HG03457 (cell line): Measurements from ENCODE around the gene PJA1.

ENCODE experiments used
- ATAC-seq: cut with Tn5 transposase; IDR thresholded peaks from one replicate; pipeline ENCODE4 v1.9.1; 2021; ENCODE audit warnings: moderate number of reproducible peaks; ENCODE audit not compliant: unreplicated experiment

The PJA1 gene

DNA sequence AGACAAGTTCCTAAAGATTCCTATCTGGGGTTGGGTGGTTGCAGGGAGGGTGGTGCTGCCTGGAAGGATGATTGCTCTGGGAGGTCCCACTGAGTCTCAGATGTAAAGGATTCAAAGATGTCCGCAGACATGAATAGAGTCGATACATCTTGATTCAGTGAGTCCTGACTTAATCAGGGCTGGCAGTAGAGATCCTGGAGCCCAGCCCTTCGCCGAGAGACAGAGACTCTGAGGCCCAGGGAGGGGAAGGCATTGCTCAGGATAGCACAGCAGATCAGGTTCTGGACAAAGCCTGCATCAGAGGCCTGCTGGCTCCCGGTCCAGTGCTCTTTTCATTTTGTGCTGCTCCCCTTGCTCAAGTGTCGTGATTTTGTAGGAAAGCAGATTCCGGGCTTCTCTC lies 21.7 kb downstream of the PJA1 start:
- no peak for ATAC-seq

DNA sequence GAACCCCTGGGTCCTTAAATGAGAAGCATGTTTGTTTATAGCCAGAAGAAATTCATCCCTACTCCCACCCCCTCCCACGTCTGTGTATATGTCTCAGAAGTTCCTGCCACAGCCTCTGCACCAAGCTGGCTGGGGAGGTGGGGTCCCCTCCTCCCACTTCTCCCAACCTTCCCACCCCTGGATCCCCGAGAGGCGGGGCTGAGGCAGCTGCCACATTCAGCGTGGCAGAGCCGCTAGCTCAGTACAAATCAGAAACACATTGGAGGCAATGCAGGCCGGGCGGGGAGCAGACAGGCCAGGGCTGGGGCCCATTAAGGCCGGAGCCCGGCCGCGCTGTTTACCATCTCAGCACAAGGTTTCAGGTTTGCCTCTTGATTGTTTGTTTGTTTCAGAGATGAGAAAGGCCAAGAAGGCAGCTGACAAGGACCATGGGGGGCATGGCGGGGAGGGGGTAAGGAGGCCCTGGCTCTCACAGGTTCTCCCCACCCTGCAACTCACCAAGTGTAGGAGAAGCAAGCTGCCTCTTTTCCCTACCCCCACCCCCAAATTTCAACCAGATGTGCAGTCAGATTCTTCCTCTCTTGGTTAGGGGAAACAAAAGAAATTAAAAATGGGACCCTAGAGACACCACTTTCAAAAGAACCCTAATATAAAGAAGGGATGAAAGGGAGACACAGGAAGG lies 22.3 kb downstream of the PJA1 start:
- no peak for ATAC-seq

DNA sequence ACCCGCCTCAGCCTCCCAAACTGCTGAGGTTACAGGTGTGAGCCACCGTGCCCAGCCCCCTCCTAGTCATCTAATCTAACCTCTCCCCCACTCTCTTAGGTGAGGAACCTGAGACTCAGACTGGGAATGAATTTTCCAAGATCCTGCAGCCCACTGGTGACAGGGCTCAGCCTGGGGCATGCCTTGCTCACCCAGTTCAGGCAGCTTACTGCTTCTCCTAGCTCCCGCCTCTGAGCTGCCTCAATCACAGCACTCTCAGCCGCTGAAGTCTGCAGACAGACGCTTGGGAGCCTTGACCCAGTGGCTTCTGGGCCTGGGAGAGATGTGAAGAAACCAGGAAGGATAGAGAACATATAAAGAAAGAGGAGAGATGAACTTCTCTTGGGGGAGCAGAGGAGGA lies 24.4 kb downstream of the PJA1 start:
- no peak for ATAC-seq

DNA sequence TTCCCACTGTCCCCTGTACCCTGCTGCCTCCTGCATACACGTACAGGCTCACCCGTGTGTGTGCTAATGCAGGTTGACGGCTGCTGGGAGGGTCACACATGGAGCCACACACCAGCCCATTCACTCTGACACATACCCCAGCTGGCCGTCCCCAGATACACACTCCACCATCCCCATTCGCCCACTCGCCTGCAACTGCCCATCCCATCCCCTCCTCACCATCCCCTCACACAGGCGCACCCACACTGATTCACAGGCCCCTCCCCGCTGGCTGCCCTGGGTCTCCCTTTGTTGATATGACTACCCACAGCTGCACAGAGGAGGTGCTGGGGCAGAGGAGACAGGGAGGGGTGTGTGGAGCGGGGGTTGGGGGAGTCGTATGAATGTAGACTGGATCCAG lies 25.7 kb downstream of the PJA1 start:
- no peak for ATAC-seq

DNA sequence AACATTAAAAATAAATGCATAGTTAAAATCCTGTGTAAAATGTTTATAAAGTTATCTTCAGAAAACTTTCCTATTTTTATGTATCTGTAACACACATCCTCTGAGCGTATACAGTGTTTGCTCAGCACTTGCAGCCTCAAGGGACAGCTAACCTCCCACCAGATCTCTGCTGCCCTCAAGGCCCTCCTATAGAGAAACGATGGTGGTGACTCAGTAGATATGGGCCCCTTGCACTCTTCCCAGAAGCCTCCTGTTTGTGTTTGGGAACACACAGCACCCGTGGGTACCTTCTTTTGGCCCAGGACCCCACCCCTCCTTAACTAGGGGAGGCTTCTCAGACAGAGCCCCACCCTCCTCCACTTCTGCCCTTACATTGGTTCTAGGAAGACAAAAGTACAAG lies 26.7 kb downstream of the PJA1 start:
- no peak for ATAC-seq

DNA sequence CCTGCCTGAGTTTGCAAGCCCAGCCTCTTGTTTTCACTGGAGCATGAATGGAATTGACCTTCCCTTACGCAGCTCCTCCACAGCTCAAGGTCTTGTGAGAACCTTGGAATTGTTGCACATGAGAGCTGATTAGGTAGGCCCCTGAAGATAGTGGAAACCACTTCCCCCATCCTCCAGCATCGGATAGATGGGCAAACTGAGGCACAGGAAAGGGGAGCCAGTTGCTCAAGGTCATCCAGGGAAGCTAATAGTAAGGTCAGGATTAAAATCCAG lies 27.2 kb downstream of the PJA1 start:
- no peak for ATAC-seq

DNA sequence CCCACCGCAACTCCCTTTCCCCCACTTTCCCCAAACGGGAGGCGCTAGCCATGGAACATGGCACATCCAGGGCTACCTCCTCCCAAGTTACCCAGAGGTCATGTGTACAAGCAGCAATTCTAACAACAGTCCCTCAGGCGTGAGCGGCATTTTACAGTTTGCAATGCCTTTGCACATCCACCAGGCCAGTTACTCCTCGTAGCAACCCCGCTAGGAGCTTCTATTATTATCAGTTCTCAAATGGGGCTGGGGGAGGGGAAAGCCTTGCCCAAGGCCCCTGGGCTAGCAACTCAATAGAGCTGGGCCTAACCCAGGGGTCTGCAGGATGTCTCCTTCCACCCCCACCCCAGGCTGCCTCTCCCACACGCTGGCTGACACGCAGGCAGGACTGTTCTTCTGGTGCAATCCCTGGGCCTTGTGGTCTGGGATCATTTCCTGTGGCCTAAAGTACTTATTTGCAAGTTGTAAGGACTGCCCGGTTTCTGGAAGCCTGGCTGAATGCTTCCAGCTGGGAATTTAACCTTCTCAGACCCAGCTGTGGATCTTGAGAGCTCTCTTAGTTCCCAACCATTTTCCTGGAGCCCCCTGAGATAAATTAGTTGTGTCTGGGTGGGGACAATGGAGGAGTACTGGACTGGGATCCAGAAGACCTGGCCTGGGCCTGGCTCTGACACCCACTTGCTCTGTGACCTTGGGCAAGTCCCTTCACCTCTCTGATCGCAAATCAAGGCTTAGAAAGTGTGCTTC lies 27.7 kb downstream of the PJA1 start:
- ATAC-seq: no peak

DNA sequence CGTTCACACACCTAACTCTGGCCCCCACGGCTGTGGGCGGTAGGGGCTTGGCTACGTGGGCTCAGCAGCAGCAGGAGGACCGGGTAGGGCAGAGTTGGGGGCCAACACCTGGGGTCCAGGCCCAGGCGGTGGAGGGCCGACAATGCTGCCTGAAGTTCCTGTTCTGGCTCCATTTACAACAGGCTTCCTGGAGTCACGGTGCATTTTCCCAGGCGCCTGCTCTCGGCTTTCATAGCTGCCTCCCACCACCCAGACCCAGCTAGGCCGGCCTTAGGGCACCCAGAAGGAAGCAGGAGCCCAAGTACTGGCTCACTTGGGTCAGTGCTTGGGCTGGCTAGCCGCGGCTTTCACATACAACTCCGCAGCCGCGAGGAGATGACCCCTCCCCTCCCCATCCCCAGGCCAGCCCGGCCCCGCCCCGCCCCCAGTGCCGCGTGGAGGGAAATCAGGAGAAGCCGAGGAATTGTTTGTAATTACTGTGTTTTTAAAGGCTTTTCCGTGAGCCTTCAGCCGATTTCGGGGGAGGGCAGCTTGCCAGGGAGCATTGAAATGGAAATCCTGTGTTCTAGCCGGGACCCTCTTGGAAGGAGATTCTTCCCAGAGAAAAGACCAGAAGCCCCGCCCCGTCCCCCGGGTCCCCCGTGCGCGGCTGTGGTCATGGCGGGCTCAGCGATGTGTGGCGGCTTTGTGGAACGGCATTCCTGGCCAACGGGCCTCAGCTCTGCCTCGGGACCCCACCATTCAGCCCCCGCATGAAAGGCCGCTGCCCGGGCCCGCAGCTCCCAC lies 28.5 kb downstream of the PJA1 start:
- ATAC-seq: no peak

DNA sequence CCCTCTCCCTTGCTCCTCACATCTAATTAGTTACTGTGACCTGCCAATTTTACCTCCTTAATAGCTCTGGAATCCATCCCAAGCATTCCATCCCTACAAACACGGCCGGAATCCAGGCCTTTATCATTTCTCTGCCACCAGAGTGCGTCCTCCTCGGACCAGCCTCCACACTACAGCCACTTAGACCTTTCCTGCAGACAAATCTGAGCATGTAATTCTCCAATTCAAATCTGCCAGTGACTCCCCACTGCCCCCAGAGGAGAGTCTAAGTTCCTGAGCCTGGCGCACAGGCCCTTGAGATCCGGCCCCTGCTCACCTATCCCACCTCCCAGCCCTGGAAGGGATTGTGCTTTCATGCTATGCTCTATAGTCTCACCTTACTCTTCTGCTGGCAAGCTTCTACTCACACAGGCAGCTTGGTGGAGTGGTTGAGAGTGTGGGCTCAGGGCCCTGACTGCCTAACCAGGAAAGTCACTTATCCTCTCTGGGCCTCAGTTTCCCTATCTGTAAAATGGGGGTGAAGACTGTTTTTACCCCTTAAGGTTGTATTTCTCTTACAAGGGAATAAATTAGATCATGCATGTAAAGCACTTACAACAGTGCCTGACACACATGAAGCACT lies 31.2 kb downstream of the PJA1 start:
- ATAC-seq: no peak

DNA sequence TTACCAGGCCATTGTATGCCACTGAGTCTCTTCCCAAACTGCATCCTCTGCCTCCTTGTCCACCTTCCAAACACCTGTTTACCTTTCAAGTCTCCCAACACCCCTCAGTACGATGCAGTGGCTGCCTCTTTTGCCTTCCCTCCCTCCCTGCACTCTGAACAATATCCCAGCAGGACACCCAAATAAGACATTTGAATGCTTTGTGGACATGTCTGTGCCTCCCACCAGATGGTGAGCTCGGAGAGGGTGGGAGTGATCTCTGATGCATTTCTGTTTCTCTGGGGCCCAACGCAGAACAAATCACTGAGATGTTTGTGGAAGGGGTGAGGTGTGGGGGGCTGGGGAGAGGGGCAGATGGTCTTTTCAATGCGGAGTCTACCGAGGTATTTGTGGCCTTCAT lies 33.4 kb downstream of the PJA1 start:
- ATAC-seq: no peak

DNA sequence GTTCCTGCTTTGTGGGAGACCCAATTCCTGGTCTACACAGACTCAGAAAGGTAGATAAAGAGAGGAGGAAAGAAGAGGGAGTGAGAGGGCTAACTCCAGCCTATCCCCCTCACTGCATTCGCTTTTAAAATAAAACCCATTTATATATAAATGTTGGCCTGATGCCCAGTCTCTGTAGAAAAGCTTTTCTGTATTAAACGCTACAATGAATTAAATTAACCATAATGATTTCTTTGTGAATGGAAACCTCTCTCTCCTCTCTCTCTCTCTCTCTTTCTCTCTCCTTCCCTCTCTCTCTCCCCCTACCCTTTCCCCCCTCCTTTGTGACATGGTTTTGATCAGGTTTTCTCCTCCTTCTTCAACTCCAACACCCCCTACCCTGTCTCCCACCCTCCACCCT lies 34.8 kb downstream of the PJA1 start:
- ATAC-seq: no peak

DNA sequence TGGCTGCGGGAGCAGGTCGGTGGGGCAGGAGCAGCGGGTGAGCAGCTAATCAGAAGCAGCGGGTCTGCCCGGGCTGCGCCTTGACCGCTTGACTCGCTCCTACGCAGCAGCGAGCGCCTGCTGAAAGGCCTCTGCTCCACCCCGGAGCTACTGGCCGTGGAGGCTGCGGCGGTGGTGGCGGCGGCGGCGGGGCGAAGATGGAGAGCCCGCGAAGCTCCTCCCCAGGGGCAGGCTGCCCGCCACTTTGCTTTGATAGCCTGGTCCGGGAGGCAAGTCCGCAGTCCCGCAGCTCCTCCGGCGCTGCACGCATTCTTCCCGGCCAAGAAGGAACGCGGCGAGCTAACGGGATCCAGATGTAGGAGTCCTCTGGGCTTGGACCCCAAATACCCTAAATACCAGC lies 36.7 kb downstream of the PJA1 start:
- no peak for ATAC-seq

DNA sequence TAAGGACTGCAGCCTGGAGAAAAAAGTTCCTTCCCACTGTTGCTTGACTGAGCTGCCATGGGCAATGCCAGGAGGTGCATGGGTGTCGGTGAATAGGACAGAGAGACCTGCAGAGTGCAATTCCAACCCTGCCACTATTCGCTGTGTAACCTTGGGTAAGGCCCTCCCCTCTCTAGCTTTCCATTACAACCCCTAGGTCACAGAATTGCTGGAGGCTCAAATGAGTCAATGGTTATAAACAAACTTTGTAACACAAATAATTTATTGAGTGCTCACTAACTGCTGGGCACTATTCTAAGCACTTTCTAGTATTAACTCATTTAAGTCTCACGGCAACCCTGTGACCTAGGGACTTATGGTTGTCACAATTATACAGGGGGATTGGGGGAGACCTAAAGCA lies 37.8 kb downstream of the PJA1 start:
- ATAC-seq: no peak

DNA sequence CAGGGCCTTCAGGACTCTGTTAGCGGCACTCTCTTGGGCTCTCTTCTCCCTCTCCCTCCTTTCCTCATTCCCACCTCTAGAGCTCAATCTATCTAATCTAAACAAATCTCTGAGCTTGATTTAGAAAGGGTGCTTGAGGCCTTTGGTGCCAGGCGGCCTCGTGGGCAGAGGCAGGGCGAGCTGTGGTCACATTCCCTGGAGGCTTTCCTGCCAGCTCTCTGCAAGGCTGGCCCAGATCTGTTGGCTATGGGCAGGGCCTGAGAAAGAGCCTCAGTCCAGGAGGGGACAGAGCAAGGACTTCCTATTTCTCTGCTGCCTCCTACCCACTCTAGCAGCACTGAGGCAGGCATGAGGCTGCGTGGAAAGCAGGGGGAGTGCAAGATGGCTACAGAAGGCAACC lies 38.6 kb downstream of the PJA1 start:
- no peak for ATAC-seq

DNA sequence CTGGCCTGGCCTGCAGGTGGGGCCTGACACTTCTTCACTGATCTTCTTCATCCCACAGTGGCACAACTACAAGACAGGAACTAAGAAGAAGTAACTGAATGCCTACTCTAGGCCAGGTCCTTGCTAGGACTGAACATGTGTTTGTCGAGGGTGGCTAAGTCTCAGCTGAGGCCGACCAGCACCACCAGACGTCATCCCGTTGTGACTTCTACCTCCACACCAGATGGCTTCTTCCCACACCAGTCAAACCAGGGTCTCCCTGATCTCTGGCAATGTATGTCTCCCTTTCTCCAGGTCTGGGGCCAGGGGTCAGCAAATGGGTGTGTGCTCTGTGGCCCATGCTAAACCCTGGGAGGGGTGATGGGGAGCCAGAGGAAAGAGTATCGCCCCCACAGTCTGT lies 40.2 kb downstream of the PJA1 start:
- ATAC-seq: no peak

DNA sequence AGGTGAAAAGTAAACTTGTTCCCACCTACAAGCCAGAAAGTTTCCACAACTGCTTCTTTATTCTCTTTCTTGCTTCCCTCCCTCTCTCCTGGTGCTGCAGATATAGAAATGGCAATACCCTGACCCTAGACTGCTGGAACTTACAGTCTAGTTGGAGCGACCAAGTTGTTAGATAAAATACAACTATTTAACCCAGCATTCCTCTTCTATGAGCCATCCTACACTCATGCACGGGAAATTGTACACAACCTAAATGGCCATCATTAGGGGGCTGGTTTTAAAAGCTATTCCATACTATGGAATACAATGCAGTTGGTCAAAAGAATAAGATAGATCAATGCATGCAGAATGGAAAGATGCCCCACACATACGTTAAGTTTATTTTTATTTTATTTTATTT lies 41.1 kb downstream of the PJA1 start:
- ATAC-seq: no peak

DNA sequence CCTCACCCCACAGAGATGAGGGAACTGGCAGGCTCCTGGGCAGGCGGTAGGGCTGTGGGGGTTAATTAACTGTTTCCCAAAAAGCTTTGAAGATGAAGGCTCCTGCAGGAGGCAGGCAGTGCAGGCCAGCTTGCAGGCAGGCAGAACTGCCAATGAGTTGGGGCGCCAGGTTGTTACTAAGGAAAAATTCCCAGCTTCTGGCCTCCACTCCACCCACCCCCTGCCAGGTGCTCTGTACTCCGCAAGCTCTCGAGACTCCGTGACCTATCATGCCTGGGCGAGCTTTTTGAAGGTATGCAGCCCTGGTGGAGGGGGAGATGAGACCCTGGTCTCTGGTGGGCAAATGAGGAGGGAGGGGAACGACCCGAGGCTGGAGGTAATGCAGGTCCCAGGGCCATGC lies 41.8 kb downstream of the PJA1 start:
- no peak for ATAC-seq

DNA sequence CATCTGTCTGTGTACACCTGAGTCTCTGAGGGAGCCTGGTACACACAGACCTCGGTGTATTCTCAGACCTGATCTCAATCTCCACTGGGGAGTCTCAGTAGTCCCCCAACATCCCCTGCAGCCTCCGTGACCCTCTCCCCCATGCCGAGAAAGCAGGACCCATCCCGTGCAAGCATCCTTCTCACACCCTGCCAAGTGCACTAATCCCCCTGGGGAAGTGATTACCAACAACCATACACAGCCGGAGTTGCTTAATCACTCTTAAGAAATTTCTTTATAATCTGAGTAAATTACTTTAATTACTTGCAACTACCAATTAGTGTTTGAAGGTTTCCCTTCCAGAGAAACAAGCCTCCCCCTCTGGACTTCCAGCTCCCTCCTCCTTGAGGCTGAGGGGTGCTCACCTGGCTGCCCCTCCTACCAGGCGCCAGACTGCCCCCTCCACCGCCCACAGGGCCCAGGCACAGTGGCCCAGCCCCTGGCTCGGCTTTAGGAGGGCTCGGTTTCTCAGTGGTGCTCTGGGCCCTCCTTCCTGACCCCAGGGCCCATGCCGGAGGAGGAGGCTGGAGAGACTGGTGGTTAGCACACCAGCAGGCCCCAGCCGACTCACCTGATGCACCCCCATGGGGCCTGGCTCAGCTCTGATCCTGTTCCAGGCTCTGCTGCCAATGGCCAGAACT lies 43.8 kb downstream of the PJA1 start:
- ATAC-seq: no peak

DNA sequence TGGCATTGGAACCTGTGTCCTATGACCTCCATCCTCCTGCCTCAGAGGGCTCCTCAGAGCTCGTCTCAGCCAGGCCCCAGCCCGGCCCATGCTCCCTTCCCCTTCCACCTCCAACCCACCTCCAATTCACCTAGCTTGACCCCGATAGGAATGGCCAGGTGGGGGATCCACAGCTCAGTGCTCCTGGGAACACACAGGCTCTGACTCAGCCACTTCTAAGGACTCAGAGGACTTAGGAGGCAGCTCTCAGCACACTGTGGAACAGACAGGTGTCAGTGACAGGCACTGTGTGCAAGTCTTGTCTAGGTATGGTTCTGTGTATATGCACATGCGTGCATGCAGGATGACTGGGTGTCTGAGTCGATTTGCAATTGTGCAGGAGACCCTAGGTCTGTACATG lies 44.8 kb downstream of the PJA1 start:
- no peak for ATAC-seq

DNA sequence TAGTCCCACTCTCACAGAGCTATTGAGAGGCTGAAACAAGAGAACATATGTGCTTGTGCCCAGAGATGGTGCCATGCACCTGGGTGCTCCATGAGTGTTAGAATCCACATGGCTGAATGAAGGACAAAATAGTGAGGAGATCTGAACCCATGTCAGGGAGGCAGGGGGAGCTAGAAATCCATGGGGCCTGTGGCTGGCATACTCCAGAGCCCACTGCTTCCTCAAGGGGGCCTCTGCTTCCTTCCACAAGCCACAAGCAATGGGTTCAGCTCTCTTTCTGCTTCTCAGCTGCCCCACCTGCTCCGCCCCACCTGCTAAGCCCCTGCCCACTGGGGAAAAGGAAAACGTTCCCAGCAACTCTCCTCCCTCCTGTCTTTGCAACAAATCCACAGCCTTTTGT lies 46.1 kb downstream of the PJA1 start:
- no peak for ATAC-seq

DNA sequence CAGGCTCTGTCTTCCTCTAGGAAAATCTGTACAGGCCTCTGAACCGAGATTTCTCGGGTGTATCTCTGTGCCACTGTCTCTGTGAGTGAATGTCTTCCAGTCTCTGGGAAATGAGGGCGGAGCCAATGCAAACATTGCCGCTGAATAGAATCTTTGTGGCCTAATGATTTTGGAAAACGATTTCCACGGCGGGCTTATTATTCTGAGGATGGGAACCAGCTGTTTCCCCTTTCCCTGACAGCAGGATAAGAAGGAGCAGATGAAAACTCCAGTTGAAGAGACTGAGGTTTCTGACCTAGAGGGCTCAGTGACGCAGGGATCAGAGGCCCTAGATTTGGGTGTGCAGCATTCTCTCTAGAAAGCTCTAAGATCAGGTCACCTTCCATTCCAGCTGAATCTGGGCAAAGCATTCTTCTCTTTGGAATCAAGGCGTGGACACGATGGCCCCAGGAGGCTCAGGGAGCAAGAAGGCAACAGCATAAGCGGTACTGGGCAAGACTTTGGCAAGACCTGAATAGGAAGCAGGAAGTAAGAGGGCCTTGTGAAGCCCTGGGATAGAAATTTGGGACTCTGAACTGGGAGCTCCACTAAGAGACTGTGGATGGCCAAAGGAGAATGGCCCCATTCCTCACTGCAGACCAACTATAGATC lies 47.3 kb downstream of the PJA1 start:
- no peak for ATAC-seq
